Measurements from ENCODE around the gene TSTD2.

TSTD2 gene

GRCh38 chr9:97562542-97562941, 70.6 kb downstream of the TSTD2 start:
- DNase-seq (ENCODE audit: low spot score), result no peak

- no peak for DNase-seq (ENCODE audit: low spot score)
Measured at GRCh38 chr9:97561501-97561900, 71.7 kb downstream of the TSTD2 start.

- no peak for DNase-seq (ENCODE audit: low spot score)
Measured at GRCh38 chr9:97560851-97561250, 72.3 kb downstream of the TSTD2 start.

GRCh38 chr9:97560154-97560553, 73.0 kb downstream of the TSTD2 start:
- DNase-seq (ENCODE audit: low spot score), result no peak

GRCh38 chr9:97559111-97559514, 74.1 kb downstream of the TSTD2 start:
- no peak for DNase-seq (ENCODE audit: low spot score)

GRCh38 chr9:97558701-97559101, 74.5 kb downstream of the TSTD2 start:
- DNase-seq (ENCODE audit: low spot score), result no peak

- DNase-seq (ENCODE audit: low spot score), result no peak
Measured at GRCh38 chr9:97557606-97558095, 75.5 kb downstream of the TSTD2 start.

- no peak for DNase-seq (ENCODE audit: low spot score)
Measured at GRCh38 chr9:97556721-97557605, 76.2 kb downstream of the TSTD2 start.

- DNase-seq (ENCODE audit: low spot score), result no peak
Measured at GRCh38 chr9:97556036-97556720, 77.0 kb downstream of the TSTD2 start.

GRCh38 chr9:97555164-97555563, 78.0 kb downstream of the TSTD2 start:
- DNase-seq (ENCODE audit: low spot score), result no peak

- DNase-seq (ENCODE audit: low spot score), result no peak
Measured at GRCh38 chr9:97554566-97555075, 78.5 kb downstream of the TSTD2 start.

- DNase-seq (ENCODE audit: low spot score), result no peak
Measured at GRCh38 chr9:97553841-97554240, 79.3 kb downstream of the TSTD2 start.

GRCh38 chr9:97553141-97553540, 80.0 kb downstream of the TSTD2 start:
- no peak for DNase-seq (ENCODE audit: low spot score)

GRCh38 chr9:97551308-97551707, 81.9 kb downstream of the TSTD2 start:
- DNase-seq (ENCODE audit: low spot score), result no peak

- DNase-seq (ENCODE audit: low spot score), result no peak
Measured at GRCh38 chr9:97550386-97550785, 82.8 kb downstream of the TSTD2 start.
